B cell (primary cell): ENCODE measurements around the gene OR6K2. TPM values are rescaled to one million over a fixed set of nuclear protein-coding genes. Genes with fewer than 3 reads are reported as not detected.

Source experiments
- ATAC-seq: fragments of 200-7000 bp; cut with Tn5 transposase; one replicate; pipeline ENCODE4 v1.10.0; 2021; ENCODE audit warnings: low read depth, mild to moderate bottlenecking, moderate number of reproducible peaks, moderate library complexity
- CTCF ChIA-PET: fragments of 350-600 bp; sonication (Branson Sonifier 250); formaldehyde crosslinking; loops from one replicate; lab custom pipeline; 2021; ENCODE audit warnings: antibody characterized with exemption, inconsistent platforms; lab: Charles Lee
- POLR2A ChIA-PET: fragments of 350-600 bp; sonication (Branson Sonifier 250); formaldehyde crosslinking; loops from one replicate; lab custom pipeline; 2021; ENCODE audit warnings: antibody characterized with exemption; lab: Charles Lee
- DNase-seq: peaks from one replicate; pipeline ENCODE4 v3.0.0; 2013
- H2AFZ ChIP-seq: 2 replicates; pipeline ENCODE4 v1.6.1; 2012; ENCODE audit warnings: mild to moderate bottlenecking, low read depth, low read length; ENCODE audit not compliant: insufficient read depth, poor library complexity, severe bottlenecking
- H3K27ac ChIP-seq, 2 donors: 1 replicate in 1 of 2; 2 replicates in 1 of 2; pipeline ENCODE4 v1.5.1; 2012 to 2013; ENCODE audit warnings: low read length in 2 of 2, mild to moderate bottlenecking in 2 of 2, moderate library complexity in 1 of 2
- H3K27me3 ChIP-seq, 4 experiments: fragments of 200-600 bp in 1 of 4; sonication (generic) in 1 of 4; replicated peaks in 1 of 4; 1 replicate in 2 of 4; 2 replicates in 2 of 4; pipeline versions ENCODE4 v1.6.1 to v1.7.0; 2013 to 2016; ENCODE audit warnings: low read length in 3 of 4, mild to moderate bottlenecking in 2 of 4, mixed read lengths in 1 of 4, moderate library complexity in 1 of 4; ENCODE audit not compliant: insufficient read depth in 4 of 4, control insufficient read depth in 3 of 4; ENCODE audit errors: control extremely low read depth in 1 of 4
- H3K36me3 ChIP-seq, 2 experiments: replicated peaks in 1 of 2; 1 replicate in 1 of 2; 2 replicates in 1 of 2; pipeline versions ENCODE4 v1.6.1 to v1.7.1; 2013; ENCODE audit warnings: low read length in 1 of 2; ENCODE audit not compliant: insufficient read depth in 2 of 2, control insufficient read depth in 1 of 2; ENCODE audit errors: control extremely low read depth in 1 of 2, extremely low read depth in 1 of 2
- H3K4me1 ChIP-seq, 2 donors: fragments of 200-600 bp in 1 of 2; sonication (generic) in 1 of 2; 1 replicate in 1 of 2; 2 replicates in 1 of 2; pipeline versions ENCODE4 v1.5.1 to v1.6.1; 2013 to 2017; ENCODE audit warnings: low read length in 2 of 2; ENCODE audit not compliant: control insufficient read depth in 2 of 2, insufficient read depth in 2 of 2
- H3K4me2 ChIP-seq: replicated peaks from 2 replicates; pipeline ENCODE3; 2012; ENCODE audit warnings: mild to moderate bottlenecking, low read depth, low read length; ENCODE audit not compliant: poor library complexity, severe bottlenecking
- H3K4me3 ChIP-seq, 5 experiments: fragments of 200-600 bp in 1 of 5; sonication (generic) in 1 of 5; 1 replicate in 3 of 5; 2 replicates in 2 of 5; pipeline versions ENCODE4 v1.5.1 to v1.7.0; 2011 to 2016; ENCODE audit warnings: low read length in 4 of 5, mild to moderate bottlenecking in 4 of 5, low read depth in 2 of 5, control low read depth in 1 of 5, moderate library complexity in 1 of 5; ENCODE audit not compliant: insufficient read depth in 1 of 5; ENCODE audit errors: control extremely low read depth in 1 of 5, extremely low read depth in 1 of 5
- H3K79me2 ChIP-seq: fragments of 200-600 bp; sonication (generic); one replicate; pipeline ENCODE4 v1.6.0; 2016; ENCODE audit warnings: low read length; ENCODE audit not compliant: control insufficient read depth, insufficient read depth
- H3K9ac ChIP-seq: fragments of 200-600 bp; sonication (generic); 2 replicates; pipeline ENCODE4 v1.6.1; 2017; ENCODE audit warnings: mild to moderate bottlenecking, low read length, moderate library complexity
- H3K9me3 ChIP-seq, 3 donors: one replicate each; pipeline versions ENCODE4 v1.6.1 to v1.7.1; 2013; ENCODE audit warnings: low read length in 2 of 3; ENCODE audit not compliant: control insufficient read depth in 2 of 3, insufficient read depth in 1 of 3; ENCODE audit errors: control extremely low read depth in 1 of 3
- H4K20me1 ChIP-seq: 2 replicates; pipeline ENCODE4 v1.6.0; 2012; ENCODE audit warnings: mild to moderate bottlenecking, low read length; ENCODE audit not compliant: insufficient read depth, control insufficient read depth, poor library complexity, severe bottlenecking
- H3K27ac Mint-ChIP-seq: one replicate; pipeline ENCODE4 v1.8.0; 2021; ENCODE audit warnings: mixed read lengths
- H3K27me3 Mint-ChIP-seq: one replicate; pipeline ENCODE4 v1.8.0; 2021; ENCODE audit warnings: mixed read lengths
- H3K4me1 Mint-ChIP-seq: one replicate; pipeline ENCODE4 v1.8.0; 2021; ENCODE audit warnings: mixed read lengths
- H3K4me3 Mint-ChIP-seq: one replicate; pipeline ENCODE4 v1.8.0; 2021; ENCODE audit warnings: mixed read lengths
- H3K9me3 Mint-ChIP-seq: one replicate; pipeline ENCODE4 v1.8.0; 2022; ENCODE audit warnings: mixed read lengths; ENCODE audit not compliant: insufficient read depth
- EZH2 ChIP-seq: IDR thresholded peaks from 2 replicates; pipeline ENCODE4 v1.6.1; 2012; ENCODE audit warnings: borderline replicate concordance, low read depth, mild to moderate bottlenecking, moderate library complexity, low read length; ENCODE audit not compliant: insufficient read depth, poor library complexity, severe bottlenecking
- WGBS: methylation state at CpG from one replicate; pipeline ENCODE4 v1.1.5; 2013; ENCODE audit warnings: missing lambda C conversion rate; ENCODE audit not compliant: insufficient coverage; 5-methylcytosine and 5-hydroxymethylcytosine counted together
- intact Hi-C: fragments of 100-400 bp; cut with micrococcal nuclease; formaldehyde crosslinking; loops from one replicate; pipeline ENCODE4 v1.10.0; 2022
- polyA plus RNA-seq: library from polyadenylated mRNA; depleted of rRNA; stranded (reverse); fragments of >200 nt; gene quantifications from 2 replicates; pipeline ENCODE4 v1.2.3, GENCODE V29; 2012
- total RNA-seq, 2 donors: library from RNA; stranded (reverse); fragments of 120-200 nt in 1 of 2; gene quantifications; 1 replicate in 1 of 2; 2 replicates in 1 of 2; pipeline versions ENCODE4 v1.2.3 to v1.2.4, GENCODE V29; 2013 to 2022
- TF ChIP-seq, protein P1 (sequence below): fragments of 200-600 bp; IDR thresholded peaks from one replicate; pipeline ENCODE4 v1.8.0; 2022; ENCODE audit warnings: antibody characterized with exemption, mild to moderate bottlenecking

The OR6K2 gene
- total and polyA plus RNA-seq, 2 donors (not counting 1 experiment from before 2014, with no cell fraction given), result not detected

DNA sequence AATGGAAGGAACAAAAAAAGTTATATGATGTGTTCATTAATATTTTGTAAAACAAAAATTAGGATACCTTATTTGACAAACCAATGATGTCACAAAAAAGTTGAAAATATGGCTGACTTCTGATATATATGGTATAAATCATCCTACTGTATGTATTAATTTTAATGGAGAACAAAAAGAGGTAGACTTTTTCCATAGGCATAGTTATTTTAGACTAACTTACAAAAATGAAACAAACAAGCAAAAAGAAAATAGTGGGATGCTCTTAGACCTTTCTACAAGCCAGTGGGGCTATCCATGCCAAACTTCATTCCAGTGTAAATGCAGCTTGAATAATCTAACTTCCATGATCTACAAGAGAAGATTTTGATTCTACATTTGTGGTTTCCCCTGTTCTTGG lies 13.4 kb downstream of the OR6K2 start:
- POLR2A ChIA-PET, result no interaction called here
- H3K4me2 ChIP-seq, result no peak overlapping the region
- no peaks in the 10 kb centered on the region for H3K79me2 ChIP-seq
- intact Hi-C loops, result no loop called here
- Mint-ChIP-seq H3K4me1 (no peaks in the 10 kb centered on the region), H3K27ac (no peak overlapping the region), H3K4me3 (no peak overlapping the region), H3K27me3 (peaks cover 32% of the 10 kb centered on the region), H3K9me3 (no peaks in the 10 kb centered on the region)
- H3K36me3 ChIP-seq, result no peaks in the 10 kb centered on the region
- no peak overlapping the region for H3K9ac ChIP-seq
- H3K4me1 ChIP-seq, result no peaks in the 10 kb centered on the region
- H3K9me3 ChIP-seq, result peaks cover 0 to 3% (median 0%) of the 10 kb centered on the region in 3 donors
- no peak for DNase-seq
- no peak overlapping the region for H2AFZ ChIP-seq
- ATAC-seq, result no peak
- H4K20me1 ChIP-seq, result no peaks in the 10 kb centered on the region
- no peak overlapping the region for H3K4me3 ChIP-seq
- no peak overlapping the region for H3K27ac ChIP-seq
- H3K27me3 ChIP-seq, result peaks cover 0 to 12% (median 1%) of the 10 kb centered on the region in 4 experiments
- TF ChIP-seq, protein P1, sequence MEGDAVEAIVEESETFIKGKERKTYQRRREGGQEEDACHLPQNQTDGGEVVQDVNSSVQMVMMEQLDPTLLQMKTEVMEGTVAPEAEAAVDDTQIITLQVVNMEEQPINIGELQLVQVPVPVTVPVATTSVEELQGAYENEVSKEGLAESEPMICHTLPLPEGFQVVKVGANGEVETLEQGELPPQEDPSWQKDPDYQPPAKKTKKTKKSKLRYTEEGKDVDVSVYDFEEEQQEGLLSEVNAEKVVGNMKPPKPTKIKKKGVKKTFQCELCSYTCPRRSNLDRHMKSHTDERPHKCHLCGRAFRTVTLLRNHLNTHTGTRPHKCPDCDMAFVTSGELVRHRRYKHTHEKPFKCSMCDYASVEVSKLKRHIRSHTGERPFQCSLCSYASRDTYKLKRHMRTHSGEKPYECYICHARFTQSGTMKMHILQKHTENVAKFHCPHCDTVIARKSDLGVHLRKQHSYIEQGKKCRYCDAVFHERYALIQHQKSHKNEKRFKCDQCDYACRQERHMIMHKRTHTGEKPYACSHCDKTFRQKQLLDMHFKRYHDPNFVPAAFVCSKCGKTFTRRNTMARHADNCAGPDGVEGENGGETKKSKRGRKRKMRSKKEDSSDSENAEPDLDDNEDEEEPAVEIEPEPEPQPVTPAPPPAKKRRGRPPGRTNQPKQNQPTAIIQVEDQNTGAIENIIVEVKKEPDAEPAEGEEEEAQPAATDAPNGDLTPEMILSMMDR, result no peak
- TF ChIP-seq EZH2, result no peak
- CTCF ChIA-PET, result no interaction called here

DNA sequence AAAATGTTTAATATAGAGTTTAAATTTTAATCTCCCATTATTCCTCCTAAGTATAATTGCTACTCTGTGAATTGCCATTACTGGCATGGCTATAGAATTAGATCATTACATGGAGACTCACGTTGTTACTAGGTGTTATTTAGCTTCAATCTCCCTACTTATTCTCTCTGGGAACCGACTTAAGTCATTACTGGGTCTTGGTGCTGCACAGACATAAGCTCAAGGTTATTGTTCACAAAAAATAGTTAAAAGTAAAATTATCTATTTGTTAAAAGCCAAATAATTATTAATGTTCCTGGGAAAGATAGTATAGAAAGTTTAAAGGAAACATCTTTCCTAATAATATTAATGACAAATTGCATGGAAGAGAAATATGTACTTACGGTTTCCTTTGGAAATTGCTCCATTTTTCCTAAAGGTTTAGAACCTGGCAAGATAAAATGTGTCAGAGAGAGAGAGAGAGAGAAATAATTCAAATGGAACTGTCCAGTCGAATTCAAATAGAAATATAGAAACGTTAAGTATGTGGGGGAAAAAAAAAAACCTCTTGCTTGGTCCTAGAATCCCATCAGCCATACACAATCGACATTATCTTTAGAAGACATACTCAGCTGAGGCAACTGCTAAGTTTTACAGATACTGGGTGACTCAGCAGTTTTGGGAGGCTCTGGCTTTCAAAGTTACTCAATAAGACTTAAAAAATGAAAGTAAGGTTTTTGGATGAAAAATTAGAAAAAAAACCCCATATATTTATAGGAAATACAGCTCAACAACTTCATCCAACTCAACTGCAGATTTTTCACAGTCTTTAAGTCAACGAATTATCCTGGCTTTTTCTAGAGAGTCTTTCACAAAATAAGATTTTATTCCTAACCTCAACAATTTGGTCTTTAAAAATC lies 14.1 kb downstream of the OR6K2 start, which contains the start of gene SPTA1:
Gene SPTA1 (minus strand): TSS at position 605 of the 899 bp plus-strand sequence. CDS start 198 bp downstream, at position 407.
- H3K4me1 Mint-ChIP-seq, result no peaks in the 10 kb centered on the region
- Histone ChIP-seq H3K4me1 (no peaks in the 10 kb centered on the region), H2AFZ (no peak within 1 kb of the TSS), H3K4me2 (no peak within 1 kb of the TSS), H3K27ac (no peak within 1 kb of the TSS), H3K4me3 (no peak within 1 kb of the TSS), H3K9me3 (peaks cover 0 to 3% (median 0%) of the 10 kb centered on the region in 3 donors), H3K9ac (no peak within 1 kb of the TSS), H4K20me1 (no peaks in the 10 kb centered on the region), H3K27me3 (peaks cover 0 to 12% (median 1%) of the 10 kb centered on the region in 4 experiments), H3K79me2 (no peaks in the 10 kb centered on the region), H3K36me3 (no peaks in the 10 kb centered on the region)
- H3K4me3 Mint-ChIP-seq, result no peak within 1 kb of the TSS
- H3K27ac Mint-ChIP-seq, result no peak within 1 kb of the TSS
- DNase-seq, result no peak
- no CpG with 5 or more reads among the region's 7 CpGs for WGBS
- intact Hi-C loops, result no loop called here
- ChIA-PET CTCF (no interaction called here), POLR2A (no interaction called here)
- TF ChIP-seq EZH2, result no peak
- TF ChIP-seq, protein P1, result no peak
- peaks cover 32% of the 10 kb centered on the region for H3K27me3 Mint-ChIP-seq
- no peaks in the 10 kb centered on the region for H3K9me3 Mint-ChIP-seq
- ATAC-seq, result no peak
